ENCODE results near the gene ADAM12.

Gene ADAM12

GRCh38 chr10:126405239-126405775, 17.0 kb upstream of the ADAM12 start:
- DNase-seq (ENCODE audit: extremely low spot score) = no peak
- TF ChIP-seq FOXM1 (IDR thresholded peaks at IDR 0.05; ENCODE audit: borderline replicate concordance) (no peak), CTBP1 (IDR thresholded peaks at IDR 0.05; ENCODE audit: borderline replicate concordance) (no peak), SUZ12 (IDR thresholded peaks at IDR 0.05) (no peak), L3MBTL2 (conservative IDR thresholded peaks at IDR 0.05) (no peak), FOXK2 (IDR thresholded peaks at IDR 0.05) (no peak), NFRKB (IDR thresholded peaks at IDR 0.05) (no peak), ELF4 (IDR thresholded peaks at IDR 0.05) (no peak), SP1 (IDR thresholded peaks at IDR 0.05) (no peak), ARNT (IDR thresholded peaks at IDR 0.05) (no peak)
- TF ChIP-seq, protein P1, sequence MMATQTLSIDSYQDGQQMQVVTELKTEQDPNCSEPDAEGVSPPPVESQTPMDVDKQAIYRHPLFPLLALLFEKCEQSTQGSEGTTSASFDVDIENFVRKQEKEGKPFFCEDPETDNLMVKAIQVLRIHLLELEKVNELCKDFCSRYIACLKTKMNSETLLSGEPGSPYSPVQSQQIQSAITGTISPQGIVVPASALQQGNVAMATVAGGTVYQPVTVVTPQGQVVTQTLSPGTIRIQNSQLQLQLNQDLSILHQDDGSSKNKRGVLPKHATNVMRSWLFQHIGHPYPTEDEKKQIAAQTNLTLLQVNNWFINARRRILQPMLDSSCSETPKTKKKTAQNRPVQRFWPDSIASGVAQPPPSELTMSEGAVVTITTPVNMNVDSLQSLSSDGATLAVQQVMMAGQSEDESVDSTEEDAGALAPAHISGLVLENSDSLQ (IDR thresholded peaks at IDR 0.05) = no peak
- ChIA-PET CTCF (no interaction called here), POLR2A (no interaction called here)

GRCh38 chr10:126402721-126403695, 14.7 kb upstream of the ADAM12 start:
- ChIA-PET CTCF (interaction anchor here (0.9 kb wide), 1 partner anchor 50 kb away, joined by 3 read pairs; no protein-coding TSS in a partner anchor), POLR2A (no interaction called here)
- TF ChIP-seq SUZ12 (IDR thresholded peaks at IDR 0.05) = no peak
- TF ChIP-seq FOXK2 (IDR thresholded peaks at IDR 0.05) = no peak
- no peak for DNase-seq (ENCODE audit: extremely low spot score)

DNA sequence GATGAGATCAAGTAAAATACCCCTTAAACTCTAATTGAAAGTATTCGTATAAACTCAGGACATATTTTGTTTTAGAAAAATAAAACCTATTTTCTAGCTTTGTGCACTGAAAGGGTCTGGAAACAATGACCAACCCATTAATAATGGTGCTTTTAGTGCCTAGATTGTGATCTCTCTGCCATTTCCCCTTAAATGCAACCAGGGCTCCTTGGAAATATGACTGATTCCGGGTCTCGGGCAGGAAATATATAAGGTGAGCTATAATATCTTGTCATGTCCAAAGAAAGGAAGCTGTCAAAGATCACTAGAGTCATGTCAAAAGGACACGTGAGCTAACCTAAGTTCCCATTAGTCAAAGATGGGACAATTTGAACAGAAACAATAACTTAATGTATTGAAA, 12.4 kb upstream of the ADAM12 start:
- ChIA-PET POLR2A (no interaction called here), CTCF (no interaction called here)
- DNase-seq (ENCODE audit: extremely low spot score) = no peak
- TF ChIP-seq NFRKB (IDR thresholded peaks at IDR 0.05) = no peak
- no peak for TF ChIP-seq FOXA1 (IDR thresholded peaks at IDR 0.05)
- no peak for TF ChIP-seq FOXM1 (IDR thresholded peaks at IDR 0.05; ENCODE audit: borderline replicate concordance)
- no peak for TF ChIP-seq ELF4 (IDR thresholded peaks at IDR 0.05)
- no peak for TF ChIP-seq TARDBP (IDR thresholded peaks at IDR 0.05)
- TF ChIP-seq L3MBTL2 (conservative IDR thresholded peaks at IDR 0.05) = no peak
- no peak for TF ChIP-seq SUZ12 (IDR thresholded peaks at IDR 0.05)
- no peak for TF ChIP-seq ZNF384 (IDR thresholded peaks at IDR 0.05)
- TF ChIP-seq ARNT (IDR thresholded peaks at IDR 0.05) = no peak
- TF ChIP-seq SP1 (IDR thresholded peaks at IDR 0.05) = no peak
- no peak for TF ChIP-seq CTBP1 (IDR thresholded peaks at IDR 0.05; ENCODE audit: borderline replicate concordance)
- no peak for TF ChIP-seq LEF1 (IDR thresholded peaks at IDR 0.05; ENCODE audit: borderline replicate concordance)
- TF ChIP-seq, protein P1 (IDR thresholded peaks at IDR 0.05) = no peak
- TF ChIP-seq BHLHE40 (IDR thresholded peaks at IDR 0.05; ENCODE audit: borderline replicate concordance) = no peak

GRCh38 chr10:126398924-126399323, 10.6 kb upstream of the ADAM12 start:
- CTCF ChIA-PET = no interaction called here

GRCh38 chr10:126398383-126398743, 10.1 kb upstream of the ADAM12 start:
- CTCF ChIA-PET = no interaction called here
- DNase-seq (ENCODE audit: extremely low spot score) = no peak
- POLR2A ChIA-PET = no interaction called here
- TF ChIP-seq TARDBP (IDR thresholded peaks at IDR 0.05) (no peak), ARNT (IDR thresholded peaks at IDR 0.05) (no peak), ELF4 (IDR thresholded peaks at IDR 0.05) (no peak), FOXA1 (IDR thresholded peaks at IDR 0.05) (no peak), FOXM1 (IDR thresholded peaks at IDR 0.05; ENCODE audit: borderline replicate concordance) (no peak), FOXK2 (IDR thresholded peaks at IDR 0.05) (no peak), SP1 (IDR thresholded peaks at IDR 0.05) (no peak), SUZ12 (IDR thresholded peaks at IDR 0.05) (no peak), HDGF (IDR thresholded peaks at IDR 0.05; ENCODE audit: borderline replicate concordance) (no peak), L3MBTL2 (conservative IDR thresholded peaks at IDR 0.05) (no peak), ZNF384 (IDR thresholded peaks at IDR 0.05) (no peak), LEF1 (IDR thresholded peaks at IDR 0.05; ENCODE audit: borderline replicate concordance) (no peak), NFRKB (IDR thresholded peaks at IDR 0.05) (no peak)
- TF ChIP-seq, protein P1 (IDR thresholded peaks at IDR 0.05) = no peak

More at GRCh38 chr10:126398924-126399323, 10.6 kb upstream of the ADAM12 start:
- DNase-seq (ENCODE audit: extremely low spot score) = no peak
- POLR2A ChIA-PET = no interaction called here
- TF ChIP-seq SP1 (IDR thresholded peaks at IDR 0.05) (no peak), SUZ12 (IDR thresholded peaks at IDR 0.05) (no peak), NFRKB (IDR thresholded peaks at IDR 0.05) (no peak), HDGF (IDR thresholded peaks at IDR 0.05; ENCODE audit: borderline replicate concordance) (no peak), BHLHE40 (IDR thresholded peaks at IDR 0.05; ENCODE audit: borderline replicate concordance) (no peak)

DNA sequence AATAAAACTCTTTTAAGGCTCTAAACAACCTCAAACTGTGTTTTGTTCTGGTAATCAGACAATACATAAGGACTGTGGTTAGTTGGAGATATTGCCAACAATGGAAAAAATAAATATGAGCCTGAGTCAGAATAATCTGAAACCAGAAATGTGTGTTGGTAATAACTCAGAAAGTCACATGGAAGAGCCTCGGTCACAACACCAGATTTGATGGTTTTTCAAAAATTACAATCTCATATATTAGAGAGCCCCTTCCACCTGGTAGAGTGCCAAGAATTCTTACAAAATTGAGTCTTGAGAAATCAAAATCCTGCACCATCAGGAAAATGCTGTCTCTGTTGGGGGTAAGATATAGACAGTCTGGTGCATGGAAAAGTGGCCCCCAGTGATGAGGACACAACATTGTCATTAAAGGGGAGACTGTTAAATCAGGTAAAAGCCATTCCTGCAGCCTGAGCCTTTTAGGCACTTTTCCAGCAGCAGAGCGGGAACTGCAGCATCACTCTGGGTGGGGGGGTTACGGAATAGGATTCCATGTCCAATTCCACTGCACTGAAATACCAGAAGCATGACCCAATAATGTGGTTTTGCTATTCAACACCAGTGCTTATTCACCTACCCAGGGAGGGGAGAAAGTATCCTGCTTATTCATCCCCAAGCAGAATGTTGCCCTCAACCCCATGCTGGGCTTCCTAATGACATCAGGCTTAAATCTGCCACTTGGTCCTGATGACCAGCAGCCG, 9.5 kb upstream of the ADAM12 start:
- POLR2A ChIA-PET = no interaction called here
- DNase-seq (ENCODE audit: extremely low spot score) = no peak

More for the DNA sequence above, 9.5 kb upstream of the ADAM12 start:
- CTCF ChIA-PET = no interaction called here
- TF ChIP-seq HDGF (IDR thresholded peaks at IDR 0.05; ENCODE audit: borderline replicate concordance) (no peak), FOXM1 (IDR thresholded peaks at IDR 0.05; ENCODE audit: borderline replicate concordance) (no peak), TARDBP (IDR thresholded peaks at IDR 0.05) (no peak), FOXK2 (IDR thresholded peaks at IDR 0.05) (no peak), FOXA1 (IDR thresholded peaks at IDR 0.05) (no peak), LEF1 (IDR thresholded peaks at IDR 0.05; ENCODE audit: borderline replicate concordance) (no peak), NFRKB (IDR thresholded peaks at IDR 0.05) (no peak), BHLHE40 (IDR thresholded peaks at IDR 0.05; ENCODE audit: borderline replicate concordance) (no peak), ELF4 (IDR thresholded peaks at IDR 0.05) (no peak), L3MBTL2 (conservative IDR thresholded peaks at IDR 0.05) (no peak), ARNT (IDR thresholded peaks at IDR 0.05) (no peak), ZNF384 (IDR thresholded peaks at IDR 0.05) (no peak), SP1 (IDR thresholded peaks at IDR 0.05) (no peak)
- TF ChIP-seq, protein P1 (IDR thresholded peaks at IDR 0.05) = no peak
